ENCODE measurements around the gene ZNG1A. TPM values are rescaled to one million over a fixed set of nuclear protein-coding genes. Genes with fewer than 3 reads are reported as not detected.
"Not testable (repeated sequence)": the region's sequence is repeated elsewhere in the genome, so short reads cannot be mapped to it uniquely, and the experiment has no call there.

ZNG1A gene
- total RNA-seq, 2 donors from 2014 or later, result 29.5 to 31.4 TPM

- intact Hi-C loops (cut with DNase I, micrococcal nuclease), result no loop called here
These were observed 30.4 kb upstream of the ZNG1A start for GRCh38 chr9:209143-209758.

GRCh38 chr9:206481-206880, 27.6 kb upstream of the ZNG1A start:
- no peak for DNase-seq
- no peak for ATAC-seq
- intact Hi-C loops (cut with DNase I, micrococcal nuclease), result no loop called here

More at GRCh38 chr9:209143-209758, 30.4 kb upstream of the ZNG1A start:
- no peak for ATAC-seq
- no peak for DNase-seq

- intact Hi-C loops (cut with DNase I, micrococcal nuclease); ATAC-seq; DNase-seq: not testable (repeated sequence)
These were observed 20.7 kb upstream of the ZNG1A start for GRCh38 chr9:199601-200000.

GRCh38 chr9:178140-178825, 573 bp downstream of the ZNG1A start:
- intact Hi-C loops (cut with DNase I, micrococcal nuclease), result not testable (repeated sequence)
- DNase-seq (peak; percentile 9 to 33), ATAC-seq (peak; percentile 6)

GRCh38 chr9:169757-170156, 9.1 kb downstream of the ZNG1A start:
- intact Hi-C loops (cut with DNase I, micrococcal nuclease); DNase-seq; ATAC-seq: not testable (repeated sequence)

- intact Hi-C loops (cut with DNase I, micrococcal nuclease); ATAC-seq; DNase-seq: not testable (repeated sequence)
These were observed 19.0 kb downstream of the ZNG1A start for GRCh38 chr9:159871-160270.

GRCh38 chr9:151173-151572, 27.7 kb downstream of the ZNG1A start:
- ATAC-seq; intact Hi-C loops (cut with DNase I, micrococcal nuclease); DNase-seq: not testable (repeated sequence)

GRCh38 chr9:139880-140279, 39.0 kb downstream of the ZNG1A start:
- DNase-seq, result peak; percentile 24 to 67
- ATAC-seq, result not testable (repeated sequence)

GRCh38 chr9:117995-118467, 60.8 kb downstream of the ZNG1A start, which contains the start of gene FOXD4:
Gene FOXD4 (minus strand): TSS chr9:118417. CDS start chr9:118119, 298 bp downstream.
- ATAC-seq; intact Hi-C loops (cut with DNase I, micrococcal nuclease); DNase-seq: not testable (repeated sequence)

More at GRCh38 chr9:139880-140279, 39.0 kb downstream of the ZNG1A start:
- intact Hi-C loops (cut with DNase I, micrococcal nuclease), result not testable (repeated sequence)

GRCh38 chr9:117144-117994, 61.5 kb downstream of the ZNG1A start:
- ATAC-seq; DNase-seq; intact Hi-C loops (cut with DNase I, micrococcal nuclease): not testable (repeated sequence)

GRCh38 chr9:116239-117077, 62.4 kb downstream of the ZNG1A start:
- ATAC-seq, result peak; percentile 31
- intact Hi-C loops (cut with DNase I, micrococcal nuclease); DNase-seq: not testable (repeated sequence)

GRCh38 chr9:115118-115451, 63.8 kb downstream of the ZNG1A start:
- DNase-seq; intact Hi-C loops (cut with DNase I, micrococcal nuclease): not testable (repeated sequence)
- peak; percentile 4 for ATAC-seq

GRCh38 chr9:114267-115117, 64.4 kb downstream of the ZNG1A start:
- intact Hi-C loops (cut with DNase I, micrococcal nuclease); DNase-seq: not testable (repeated sequence)
- ATAC-seq, result peak; percentile 67

GRCh38 chr9:113468-114266, 65.2 kb downstream of the ZNG1A start:
- ATAC-seq (peak; percentile 59), DNase-seq (peak in 1 of 2 donors; percentile 18)
- intact Hi-C loops (cut with DNase I, micrococcal nuclease), result not testable (repeated sequence)

- ATAC-seq; intact Hi-C loops (cut with DNase I, micrococcal nuclease); DNase-seq: not testable (repeated sequence)
These were observed 66.0 kb downstream of the ZNG1A start for GRCh38 chr9:112589-113467.

- DNase-seq; ATAC-seq; intact Hi-C loops (cut with DNase I, micrococcal nuclease): not testable (repeated sequence)
These were observed 68.2 kb downstream of the ZNG1A start for GRCh38 chr9:110672-111071.
